Measurements from ENCODE around the gene RARB.

DNA sequence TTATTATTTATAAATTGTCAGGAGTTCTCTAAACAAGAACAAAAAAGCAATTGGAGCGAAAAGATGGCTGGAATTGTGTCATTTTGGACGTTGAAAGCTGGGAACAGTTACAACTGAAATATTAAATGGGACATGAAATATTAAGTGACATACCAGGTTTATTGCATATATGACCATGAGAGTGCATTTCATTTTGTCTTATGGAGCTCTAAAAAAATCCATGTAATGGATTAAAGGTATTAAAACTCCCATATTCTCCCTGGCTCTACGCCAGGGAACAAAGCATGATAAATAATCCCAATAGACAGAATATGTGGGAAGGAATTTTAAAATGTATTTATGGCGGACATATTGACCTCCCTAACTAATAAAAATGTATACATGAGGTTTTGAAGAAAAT is 17.7 kb downstream of the RARB start:
- TF ChIP-seq POLR2AphosphoS5 (IDR thresholded peaks at IDR 0.05; ENCODE audit: insufficient read depth, low read depth, low read length) (no peak), EZH2 (IDR thresholded peaks at IDR 0.05; ENCODE audit: borderline replicate concordance, low read depth, low read length, severe bottlenecking) (no peak), POLR2A (IDR thresholded peaks at IDR 0.05; ENCODE audit: low read depth, low read length) (no peak)
- TF ChIP-seq, protein P1, sequence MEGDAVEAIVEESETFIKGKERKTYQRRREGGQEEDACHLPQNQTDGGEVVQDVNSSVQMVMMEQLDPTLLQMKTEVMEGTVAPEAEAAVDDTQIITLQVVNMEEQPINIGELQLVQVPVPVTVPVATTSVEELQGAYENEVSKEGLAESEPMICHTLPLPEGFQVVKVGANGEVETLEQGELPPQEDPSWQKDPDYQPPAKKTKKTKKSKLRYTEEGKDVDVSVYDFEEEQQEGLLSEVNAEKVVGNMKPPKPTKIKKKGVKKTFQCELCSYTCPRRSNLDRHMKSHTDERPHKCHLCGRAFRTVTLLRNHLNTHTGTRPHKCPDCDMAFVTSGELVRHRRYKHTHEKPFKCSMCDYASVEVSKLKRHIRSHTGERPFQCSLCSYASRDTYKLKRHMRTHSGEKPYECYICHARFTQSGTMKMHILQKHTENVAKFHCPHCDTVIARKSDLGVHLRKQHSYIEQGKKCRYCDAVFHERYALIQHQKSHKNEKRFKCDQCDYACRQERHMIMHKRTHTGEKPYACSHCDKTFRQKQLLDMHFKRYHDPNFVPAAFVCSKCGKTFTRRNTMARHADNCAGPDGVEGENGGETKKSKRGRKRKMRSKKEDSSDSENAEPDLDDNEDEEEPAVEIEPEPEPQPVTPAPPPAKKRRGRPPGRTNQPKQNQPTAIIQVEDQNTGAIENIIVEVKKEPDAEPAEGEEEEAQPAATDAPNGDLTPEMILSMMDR (IDR thresholded peaks at IDR 0.05; ENCODE audit: extremely low read depth in 1 of 2, insufficient read depth in 1 of 2, low read depth in 1 of 2, low read length in 2 of 2) = no peak
